Bronchial epithelial cell (primary cell): Measurements from ENCODE around the gene FAM83F. TPM values are rescaled to one million over a fixed set of nuclear protein-coding genes. Genes with fewer than 3 reads are reported as not detected.
"Not testable (repeated sequence)": the region's sequence is repeated elsewhere in the genome, so short reads cannot be mapped to it uniquely, and the experiment has no call there.

Experiments
- DNase-seq: peaks from one replicate; pipeline ENCODE4 v3.0.0-alpha.2; 2010; ENCODE audit warnings: low read depth
- FAIRE-seq: peaks from 2 replicates; lab custom pipeline; 2011; peaks lifted over from hg19 to GRCh38; lab: Jason Lieb, UNC
- H3K27me3 ChIP-seq: 2 replicates; pipeline ENCODE4 v1.5.1; 2011; ENCODE audit warnings: low read length; ENCODE audit not compliant: control insufficient read depth, insufficient read depth
- H3K36me3 ChIP-seq: 2 replicates; pipeline ENCODE4 v1.5.1; 2011; ENCODE audit warnings: low read length; ENCODE audit not compliant: control insufficient read depth, insufficient read depth
- H3K4me3 ChIP-seq: 2 replicates; pipeline ENCODE4 v1.5.1; 2011; ENCODE audit warnings: mild to moderate bottlenecking, low read depth, low read length, control low read depth
- CTCF ChIP-seq: IDR thresholded peaks from 2 replicates; pipeline ENCODE4 v1.5.1; 2011; ENCODE audit warnings: mild to moderate bottlenecking, moderate library complexity, low read length, control low read depth, inconsistent platforms; ENCODE audit not compliant: insufficient read depth, severe bottlenecking
- total RNA-seq: library from RNA; depleted of rRNA; stranded (reverse); fragments of >200 nt; gene quantifications from 2 replicates; pipeline ENCODE4 v1.2.1, GENCODE V29; 2014

FAM83F gene
- total RNA-seq, 1 donor from 2014 or later = 22.1 TPM

- no peak for DNase-seq
These were observed 26.7 kb downstream of the FAM83F start for GRCh38 chr22:40021401-40022000.

GRCh38 chr22:40022536-40023240 lies 27.9 kb downstream of the FAM83F start:
- peak; percentile 89 for DNase-seq

More at GRCh38 chr22:40021401-40022000, 26.7 kb downstream of the FAM83F start:
- TF ChIP-seq CTCF = no peak
- Histone ChIP-seq H3K27me3 (no peaks in the 10 kb centered on the region), H3K4me3 (no peak overlapping the region), H3K36me3 (peaks cover 28% of the 10 kb centered on the region)
- no peak for FAIRE-seq

GRCh38 chr22:40023341-40023841 lies 28.6 kb downstream of the FAM83F start:
- no peak for DNase-seq
- TF ChIP-seq CTCF = no peak
- FAIRE-seq = no peak
- Histone ChIP-seq H3K27me3 (no peaks in the 10 kb centered on the region), H3K36me3 (peaks cover 39% of the 10 kb centered on the region), H3K4me3 (no peak overlapping the region)

More at GRCh38 chr22:40022536-40023240, 27.9 kb downstream of the FAM83F start:
- FAIRE-seq = peak; percentile 97
- Histone ChIP-seq H3K36me3 (peaks cover 35% of the 10 kb centered on the region), H3K27me3 (no peaks in the 10 kb centered on the region), H3K4me3 (no peak overlapping the region)
- no peak for TF ChIP-seq CTCF

- Histone ChIP-seq H3K4me3 (no peak overlapping the region), H3K36me3 (peaks cover 45% of the 10 kb centered on the region), H3K27me3 (no peaks in the 10 kb centered on the region)
- FAIRE-seq = no peak
- peak; percentile 97 for TF ChIP-seq CTCF
- no peak for DNase-seq
These were observed 29.7 kb downstream of the FAM83F start for GRCh38 chr22:40024201-40025061.

- not testable (repeated sequence) for H3K27me3 ChIP-seq, DNase-seq, H3K4me3 ChIP-seq, FAIRE-seq
- H3K36me3 ChIP-seq = peaks cover 44% of the 10 kb centered on the region
These were observed 30.3 kb downstream of the FAM83F start for GRCh38 chr22:40025062-40025379.

GRCh38 chr22:40025856-40026255 lies 31.1 kb downstream of the FAM83F start:
- Histone ChIP-seq H3K27me3 (no peaks in the 10 kb centered on the region), H3K36me3 (peaks cover 45% of the 10 kb centered on the region), H3K4me3 (no peak overlapping the region)
- DNase-seq (no peak), FAIRE-seq (peak; percentile 43)
- no peak for TF ChIP-seq CTCF
